Measurements from ENCODE around the gene CEL. TPM values are rescaled to one million over a fixed set of nuclear protein-coding genes. Genes with fewer than 3 reads are reported as not detected.
"Not testable (repeated sequence)": the region's sequence is repeated elsewhere in the genome, so short reads cannot be mapped to it uniquely, and the experiment has no call there.

CEL gene
- total RNA-seq, 1 donor from 2014 or later = 2.0 TPM

DNA sequence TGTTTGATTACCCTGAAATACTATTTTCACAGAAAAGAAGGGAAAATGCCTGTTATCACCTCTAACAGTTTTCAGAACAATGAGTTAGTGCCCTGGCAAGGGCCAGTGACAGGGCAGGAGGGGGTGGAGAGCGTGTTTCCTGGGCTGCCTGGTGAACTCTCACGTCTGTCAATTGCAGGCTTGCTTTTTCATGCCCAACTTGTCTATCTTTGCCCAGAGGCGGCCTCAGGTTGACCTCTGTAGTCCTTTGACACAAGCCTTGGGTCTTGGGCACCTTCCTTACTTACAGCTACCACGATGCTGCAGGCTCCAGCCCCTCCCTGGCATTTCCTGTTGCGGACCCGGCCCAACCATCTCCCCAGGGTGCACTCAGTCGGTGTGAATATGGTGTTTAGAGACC is 2.2 kb upstream of the CEL start:
- DNase-seq (ENCODE audit: low spot score) = no peak
- Mint-ChIP-seq H3K27me3 (ENCODE audit: low read depth) (no peaks in the 10 kb centered on the region), H3K36me3 (ENCODE audit: low read depth) (peaks cover 26% of the 10 kb centered on the region), H3K4me3 (ENCODE audit: low read depth) (peak overlapping the region; percentile 8), H3K4me1 (ENCODE audit: low read depth) (peaks cover 40% of the 10 kb centered on the region), H3K9me3 (no peaks in the 10 kb centered on the region), H3K27ac (peak overlapping the region; percentile 92)
- intact Hi-C loops (cut with micrococcal nuclease) = no loop called here

DNA sequence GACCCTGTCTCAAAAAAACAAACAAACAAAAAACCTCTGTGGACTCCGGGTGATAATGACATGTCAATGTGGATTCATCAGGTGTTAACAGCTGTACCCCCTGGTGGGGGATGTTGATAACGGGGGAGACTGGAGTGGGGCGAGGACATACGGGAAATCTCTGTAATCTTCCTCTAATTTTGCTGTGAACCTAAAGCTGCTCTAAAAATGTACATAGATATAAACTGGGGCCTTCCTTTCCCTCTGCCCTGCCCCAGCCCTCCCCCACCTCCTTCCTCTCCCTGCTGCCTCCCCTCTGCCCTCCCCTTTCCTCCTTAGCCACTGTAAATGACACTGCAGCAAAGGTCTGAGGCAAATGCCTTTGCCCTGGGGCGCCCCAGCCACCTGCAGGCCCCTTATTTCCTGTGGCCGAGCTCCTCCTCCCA is 1.4 kb upstream of the CEL start:
- Mint-ChIP-seq H3K27me3 (ENCODE audit: low read depth) (no peaks in the 10 kb centered on the region), H3K4me3 (ENCODE audit: low read depth) (peak overlapping the region; percentile 35), H3K27ac (peak overlapping the region; percentile 81), H3K36me3 (ENCODE audit: low read depth) (peaks cover 23% of the 10 kb centered on the region), H3K4me1 (ENCODE audit: low read depth) (peaks cover 40% of the 10 kb centered on the region), H3K9me3 (no peaks in the 10 kb centered on the region)
- intact Hi-C loops (cut with micrococcal nuclease) = no loop called here
- DNase-seq (ENCODE audit: low spot score) = no peak

DNA sequence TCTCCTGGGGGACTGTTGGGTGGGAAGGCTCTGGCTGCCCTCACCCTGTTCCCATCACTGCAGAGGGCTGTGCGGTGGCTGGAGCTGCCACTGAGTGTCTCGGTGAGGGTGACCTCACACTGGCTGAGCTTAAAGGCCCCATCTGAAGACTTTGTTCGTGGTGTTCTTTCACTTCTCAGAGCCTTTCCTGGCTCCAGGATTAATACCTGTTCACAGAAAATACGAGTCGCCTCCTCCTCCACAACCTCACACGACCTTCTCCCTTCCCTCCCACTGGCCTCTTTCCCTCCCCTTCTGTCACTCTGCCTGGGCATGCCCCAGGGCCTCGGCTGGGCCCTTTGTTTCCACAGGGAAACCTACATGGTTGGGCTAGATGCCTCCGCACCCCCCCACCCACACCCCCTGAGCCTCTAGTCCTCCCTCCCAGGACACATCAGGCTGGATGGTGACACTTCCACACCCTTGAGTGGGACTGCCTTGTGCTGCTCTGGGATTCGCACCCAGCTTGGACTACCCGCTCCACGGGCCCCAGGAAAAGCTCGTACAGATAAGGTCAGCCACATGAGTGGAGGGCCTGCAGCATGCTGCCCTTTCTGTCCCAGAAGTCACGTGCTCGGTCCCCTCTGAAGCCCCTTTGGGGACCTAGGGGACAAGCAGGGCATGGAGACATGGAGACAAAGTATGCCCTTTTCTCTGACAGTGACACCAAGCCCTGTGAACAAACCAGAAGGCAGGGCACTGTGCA is 590 bp upstream of the CEL start:
- H3K4me3 Mint-ChIP-seq (ENCODE audit: low read depth); DNase-seq (ENCODE audit: low spot score); H3K9me3 Mint-ChIP-seq; intact Hi-C loops (cut with micrococcal nuclease); H3K27me3 Mint-ChIP-seq (ENCODE audit: low read depth): not testable (repeated sequence)
- peaks cover 17% of the 10 kb centered on the region for H3K36me3 Mint-ChIP-seq (ENCODE audit: low read depth)
- peak overlapping the region; percentile 65 for H3K27ac Mint-ChIP-seq
- peaks cover 38% of the 10 kb centered on the region for H3K4me1 Mint-ChIP-seq (ENCODE audit: low read depth)

- peaks cover 12% of the 10 kb centered on the region for H3K36me3 Mint-ChIP-seq (ENCODE audit: low read depth)
- H3K4me3 Mint-ChIP-seq (ENCODE audit: low read depth); intact Hi-C loops (cut with micrococcal nuclease); H3K27me3 Mint-ChIP-seq (ENCODE audit: low read depth); H3K27ac Mint-ChIP-seq; DNase-seq (ENCODE audit: low spot score); H3K9me3 Mint-ChIP-seq: not testable (repeated sequence)
- H3K4me1 Mint-ChIP-seq (ENCODE audit: low read depth) = peaks cover 32% of the 10 kb centered on the region
Measured at GRCh38 chr9:133062569-133062968, 788 bp downstream of the CEL start.

DNA sequence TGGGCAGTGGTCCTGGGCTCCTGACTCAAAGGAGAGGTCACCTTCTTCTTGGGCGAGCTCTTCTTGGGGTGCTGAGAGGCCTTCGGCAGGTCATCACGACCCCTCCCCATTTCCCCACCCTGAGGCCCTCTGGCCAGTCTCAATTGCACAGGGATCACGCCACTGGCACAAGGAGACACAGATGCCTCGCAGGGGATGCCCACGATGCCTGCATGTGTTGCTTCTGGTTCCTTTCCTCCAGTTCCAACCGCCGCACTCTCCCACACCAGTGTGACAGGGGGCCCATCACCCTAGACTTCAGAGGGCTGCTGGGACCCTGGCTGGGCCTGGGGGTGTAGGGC is 1.3 kb downstream of the CEL start:
- intact Hi-C loops (cut with micrococcal nuclease) = no loop called here
- Mint-ChIP-seq H3K4me1 (ENCODE audit: low read depth) (peaks cover 29% of the 10 kb centered on the region), H3K27me3 (ENCODE audit: low read depth) (no peaks in the 10 kb centered on the region), H3K36me3 (ENCODE audit: low read depth) (peaks cover 10% of the 10 kb centered on the region), H3K27ac (no peak overlapping the region), H3K4me3 (ENCODE audit: low read depth) (no peak overlapping the region), H3K9me3 (no peaks in the 10 kb centered on the region)
- DNase-seq (ENCODE audit: low spot score) = no peak

GRCh38 chr9:133063500-133064231 is 1.9 kb downstream of the CEL start:
- Mint-ChIP-seq H3K4me3 (ENCODE audit: low read depth) (no peak overlapping the region), H3K9me3 (no peaks in the 10 kb centered on the region), H3K4me1 (ENCODE audit: low read depth) (peaks cover 23% of the 10 kb centered on the region), H3K27ac (no peak overlapping the region), H3K36me3 (ENCODE audit: low read depth) (peaks cover 5% of the 10 kb centered on the region), H3K27me3 (ENCODE audit: low read depth) (no peaks in the 10 kb centered on the region)
- DNase-seq (ENCODE audit: low spot score) = no peak
- intact Hi-C loops (cut with micrococcal nuclease) = no loop called here

DNA sequence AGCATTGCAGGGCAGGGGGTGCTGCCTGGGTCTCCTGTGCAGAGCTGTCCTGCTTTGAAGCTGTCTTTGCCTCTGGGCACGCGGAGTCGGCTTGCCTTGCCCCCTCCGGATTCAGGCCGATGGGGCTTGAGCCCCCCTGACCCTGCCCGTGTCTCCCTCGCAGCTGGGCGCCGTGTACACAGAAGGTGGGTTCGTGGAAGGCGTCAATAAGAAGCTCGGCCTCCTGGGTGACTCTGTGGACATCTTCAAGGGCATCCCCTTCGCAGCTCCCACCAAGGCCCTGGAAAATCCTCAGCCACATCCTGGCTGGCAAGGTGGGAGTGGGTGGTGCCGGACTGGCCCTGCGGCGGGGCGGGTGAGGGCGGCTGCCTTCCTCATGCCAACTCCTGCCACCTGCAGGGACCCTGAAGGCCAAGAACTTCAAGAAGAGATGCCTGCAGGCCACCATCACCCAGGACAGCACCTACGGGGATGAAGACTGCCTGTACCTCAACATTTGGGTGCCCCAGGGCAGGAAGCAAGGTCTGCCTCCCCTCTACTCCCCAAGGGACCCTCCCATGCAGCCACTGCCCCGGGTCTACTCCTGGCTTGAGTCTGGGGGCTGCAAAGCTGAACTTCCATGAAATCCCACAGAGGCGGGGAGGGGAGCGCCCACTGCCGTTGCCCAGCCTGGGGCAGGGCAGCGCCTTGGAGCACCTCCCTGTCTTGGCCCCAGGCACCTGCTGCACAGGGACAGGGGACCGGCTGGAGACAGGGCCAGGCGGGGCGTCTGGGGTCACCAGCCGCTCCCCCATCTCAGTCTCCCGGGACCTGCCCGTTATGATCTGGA is 2.7 kb downstream of the CEL start:
- Mint-ChIP-seq H3K4me1 (ENCODE audit: low read depth) (peaks cover 15% of the 10 kb centered on the region), H3K36me3 (ENCODE audit: low read depth) (no peaks in the 10 kb centered on the region), H3K27ac (no peak overlapping the region), H3K4me3 (ENCODE audit: low read depth) (no peak overlapping the region), H3K27me3 (ENCODE audit: low read depth) (no peaks in the 10 kb centered on the region), H3K9me3 (no peaks in the 10 kb centered on the region)
- intact Hi-C loops (cut with micrococcal nuclease) = no loop called here
- no peak for DNase-seq (ENCODE audit: low spot score)

- intact Hi-C loops (cut with micrococcal nuclease) = no loop called here
- no peak for DNase-seq (ENCODE audit: low spot score)
- no peak overlapping the region for H3K27ac Mint-ChIP-seq
- H3K36me3 Mint-ChIP-seq (ENCODE audit: low read depth) = no peaks in the 10 kb centered on the region
- no peaks in the 10 kb centered on the region for H3K9me3 Mint-ChIP-seq
- H3K4me1 Mint-ChIP-seq (ENCODE audit: low read depth) = peaks cover 10% of the 10 kb centered on the region
- H3K4me3 Mint-ChIP-seq (ENCODE audit: low read depth) = no peak overlapping the region
- no peaks in the 10 kb centered on the region for H3K27me3 Mint-ChIP-seq (ENCODE audit: low read depth)
Measured at GRCh38 chr9:133065070-133065388, 3.2 kb downstream of the CEL start.

GRCh38 chr9:133066181-133066983 is 4.6 kb downstream of the CEL start:
- intact Hi-C loops (cut with micrococcal nuclease) = no loop called here
- no peaks in the 10 kb centered on the region for H3K36me3 Mint-ChIP-seq (ENCODE audit: low read depth)
- H3K9me3 Mint-ChIP-seq = no peaks in the 10 kb centered on the region
- no peaks in the 10 kb centered on the region for H3K27me3 Mint-ChIP-seq (ENCODE audit: low read depth)
- H3K27ac Mint-ChIP-seq = no peak overlapping the region
- H3K4me1 Mint-ChIP-seq (ENCODE audit: low read depth) = peaks cover 2% of the 10 kb centered on the region
- H3K4me3 Mint-ChIP-seq (ENCODE audit: low read depth) = no peak overlapping the region
- DNase-seq (ENCODE audit: low spot score) = no peak

DNA sequence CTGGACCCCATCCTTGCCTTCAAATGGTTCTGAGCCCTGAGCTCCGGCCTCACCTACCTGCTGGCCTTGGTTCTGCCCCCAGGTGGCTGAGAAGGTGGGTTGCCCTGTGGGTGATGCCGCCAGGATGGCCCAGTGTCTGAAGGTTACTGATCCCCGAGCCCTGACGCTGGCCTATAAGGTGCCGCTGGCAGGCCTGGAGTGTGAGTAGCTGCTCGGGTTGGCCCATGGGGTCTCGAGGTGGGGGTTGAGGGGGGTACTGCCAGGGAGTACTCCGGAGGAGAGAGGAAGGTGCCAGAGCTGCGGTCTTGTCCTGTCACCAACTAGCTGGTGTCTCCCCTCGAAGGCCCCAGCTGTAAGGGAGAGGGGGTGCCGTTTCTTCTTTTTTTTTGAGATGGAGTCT is 5.2 kb downstream of the CEL start:
- peaks cover 1% of the 10 kb centered on the region for H3K4me1 Mint-ChIP-seq (ENCODE audit: low read depth)

GRCh38 chr9:133067813-133068212 is 6.0 kb downstream of the CEL start:
- intact Hi-C loops (cut with micrococcal nuclease) = no loop called here
- DNase-seq (ENCODE audit: low spot score) = no peak
- Mint-ChIP-seq H3K27me3 (ENCODE audit: low read depth) (no peaks in the 10 kb centered on the region), H3K9me3 (no peaks in the 10 kb centered on the region), H3K4me1 (ENCODE audit: low read depth) (no peaks in the 10 kb centered on the region), H3K27ac (no peak overlapping the region), H3K36me3 (ENCODE audit: low read depth) (no peaks in the 10 kb centered on the region), H3K4me3 (ENCODE audit: low read depth) (no peak overlapping the region)

More for the DNA sequence above, 5.2 kb downstream of the CEL start:
- intact Hi-C loops (cut with micrococcal nuclease) = no loop called here
- no peak for DNase-seq (ENCODE audit: low spot score)
- Mint-ChIP-seq H3K4me3 (ENCODE audit: low read depth) (no peak overlapping the region), H3K9me3 (no peaks in the 10 kb centered on the region), H3K27me3 (ENCODE audit: low read depth) (no peaks in the 10 kb centered on the region), H3K36me3 (ENCODE audit: low read depth) (no peaks in the 10 kb centered on the region), H3K27ac (no peak overlapping the region)

DNA sequence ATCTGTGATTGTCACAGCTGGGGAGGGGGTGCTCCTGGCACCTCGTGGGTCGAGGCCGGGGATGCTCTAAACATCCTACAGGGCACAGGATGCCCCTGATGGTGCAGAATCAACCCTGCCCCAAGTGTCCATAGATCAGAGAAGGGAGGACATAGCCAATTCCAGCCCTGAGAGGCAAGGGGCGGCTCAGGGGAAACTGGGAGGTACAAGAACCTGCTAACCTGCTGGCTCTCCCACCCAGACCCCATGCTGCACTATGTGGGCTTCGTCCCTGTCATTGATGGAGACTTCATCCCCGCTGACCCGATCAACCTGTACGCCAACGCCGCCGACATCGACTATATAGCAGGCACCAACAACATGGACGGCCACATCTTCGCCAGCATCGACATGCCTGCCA is 6.7 kb downstream of the CEL start:
- H3K4me3 Mint-ChIP-seq (ENCODE audit: low read depth); H3K27me3 Mint-ChIP-seq (ENCODE audit: low read depth); intact Hi-C loops (cut with micrococcal nuclease); H3K9me3 Mint-ChIP-seq; H3K36me3 Mint-ChIP-seq (ENCODE audit: low read depth); DNase-seq (ENCODE audit: low spot score); H3K27ac Mint-ChIP-seq; H3K4me1 Mint-ChIP-seq (ENCODE audit: low read depth): not testable (repeated sequence)

Measured in activated T-helper 2 cell treated with anti-CD3 and anti-CD28 coated beads, Interferon-gamma antibody, Interleukin-2, Interleukin-4, amounts not matched to agents 10 μg/mL and 5 μg/mL and 100 μg/mL, durations not matched to agents 14 hours and 24 hours and 36 hours (primary cell).